Measurements from ENCODE around the gene CACNA2D3.
"Not testable (repeated sequence)": the region's sequence is repeated elsewhere in the genome, so short reads cannot be mapped to it uniquely, and the experiment has no call there.

CACNA2D3 gene

DNA sequence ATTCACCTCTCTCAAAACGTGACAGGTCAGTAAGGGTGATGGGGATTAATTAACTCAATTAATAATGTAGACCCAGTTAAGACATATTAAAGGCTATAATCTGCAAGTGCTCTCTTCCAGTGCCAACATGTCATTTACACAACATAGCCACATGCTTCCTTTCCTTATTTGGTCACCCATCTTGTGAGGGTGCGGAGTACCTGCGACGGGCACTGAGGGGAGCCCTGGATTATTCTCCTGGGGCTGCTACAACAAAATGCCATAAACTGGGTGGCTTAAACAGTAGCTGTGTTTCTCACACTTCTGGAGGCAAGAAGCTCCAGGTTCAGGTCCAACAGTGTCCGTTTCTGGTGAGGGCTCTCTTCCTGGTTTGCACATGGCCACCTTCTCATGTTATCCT lies 962.9 kb downstream of the CACNA2D3 start:
- H3K4me3 ChIP-seq (ENCODE audit: low read depth, low read length), result no peak overlapping the region

DNA sequence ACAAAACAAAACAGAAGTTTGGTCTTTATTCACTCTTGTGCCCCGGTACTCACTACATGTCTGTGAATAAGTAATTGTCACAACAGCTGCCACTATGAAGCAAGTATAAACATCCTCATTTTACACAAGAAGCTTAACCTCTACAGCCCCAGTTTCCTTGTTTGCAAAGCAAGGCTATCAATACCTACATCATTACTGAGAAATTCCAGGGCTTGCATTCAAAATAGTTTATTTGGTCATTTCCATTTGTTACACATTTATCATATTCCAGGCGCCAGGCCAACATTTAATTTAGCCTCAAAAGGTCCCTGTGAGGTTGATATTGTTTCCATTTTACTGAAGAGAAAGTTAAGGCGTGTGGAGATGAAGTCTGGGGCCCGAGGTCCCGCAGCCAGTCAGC lies 966.9 kb downstream of the CACNA2D3 start:
- no peak overlapping the region for H3K4me3 ChIP-seq (ENCODE audit: low read depth, low read length)

DNA sequence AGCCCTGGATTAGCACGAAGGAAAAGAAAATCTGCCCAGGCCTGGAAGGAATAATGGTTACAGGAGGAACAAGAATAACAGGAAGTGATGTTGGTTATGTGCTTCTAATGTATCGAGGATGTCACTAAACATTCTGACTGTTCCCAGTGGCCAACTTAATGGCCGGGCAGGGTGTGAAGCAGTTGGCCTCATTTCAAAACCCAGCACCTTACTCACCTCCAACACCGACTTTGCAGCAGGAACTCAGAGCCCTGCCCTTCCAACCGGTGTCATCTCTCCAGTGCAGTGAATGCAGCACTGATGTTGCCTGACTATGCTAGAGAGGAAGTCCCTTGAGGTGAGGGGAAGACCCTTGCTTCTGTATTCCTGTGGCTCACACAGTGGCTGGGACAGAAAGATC lies 967.9 kb downstream of the CACNA2D3 start:
- no peak overlapping the region for H3K4me3 ChIP-seq (ENCODE audit: low read depth, low read length)

DNA sequence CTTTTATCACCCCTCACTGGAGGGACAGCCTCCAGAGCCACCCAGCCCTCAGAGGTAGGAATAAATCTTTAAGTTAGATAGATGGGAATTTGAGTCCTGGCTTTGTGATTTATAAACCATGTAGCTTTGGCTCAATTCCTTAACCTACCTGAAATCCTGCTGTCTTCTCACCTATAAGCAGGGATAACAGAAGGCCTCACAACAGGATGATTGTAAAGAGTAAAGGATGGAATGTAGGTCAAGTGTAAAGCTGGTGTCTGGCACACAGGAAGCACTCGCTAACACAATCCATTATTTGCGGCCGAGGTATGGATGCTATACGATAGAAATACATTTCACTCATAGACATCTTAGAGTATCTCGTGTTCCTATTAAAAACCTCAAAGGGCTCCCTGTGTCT lies 968.4 kb downstream of the CACNA2D3 start:
- no peak overlapping the region for H3K4me3 ChIP-seq (ENCODE audit: low read depth, low read length)

DNA sequence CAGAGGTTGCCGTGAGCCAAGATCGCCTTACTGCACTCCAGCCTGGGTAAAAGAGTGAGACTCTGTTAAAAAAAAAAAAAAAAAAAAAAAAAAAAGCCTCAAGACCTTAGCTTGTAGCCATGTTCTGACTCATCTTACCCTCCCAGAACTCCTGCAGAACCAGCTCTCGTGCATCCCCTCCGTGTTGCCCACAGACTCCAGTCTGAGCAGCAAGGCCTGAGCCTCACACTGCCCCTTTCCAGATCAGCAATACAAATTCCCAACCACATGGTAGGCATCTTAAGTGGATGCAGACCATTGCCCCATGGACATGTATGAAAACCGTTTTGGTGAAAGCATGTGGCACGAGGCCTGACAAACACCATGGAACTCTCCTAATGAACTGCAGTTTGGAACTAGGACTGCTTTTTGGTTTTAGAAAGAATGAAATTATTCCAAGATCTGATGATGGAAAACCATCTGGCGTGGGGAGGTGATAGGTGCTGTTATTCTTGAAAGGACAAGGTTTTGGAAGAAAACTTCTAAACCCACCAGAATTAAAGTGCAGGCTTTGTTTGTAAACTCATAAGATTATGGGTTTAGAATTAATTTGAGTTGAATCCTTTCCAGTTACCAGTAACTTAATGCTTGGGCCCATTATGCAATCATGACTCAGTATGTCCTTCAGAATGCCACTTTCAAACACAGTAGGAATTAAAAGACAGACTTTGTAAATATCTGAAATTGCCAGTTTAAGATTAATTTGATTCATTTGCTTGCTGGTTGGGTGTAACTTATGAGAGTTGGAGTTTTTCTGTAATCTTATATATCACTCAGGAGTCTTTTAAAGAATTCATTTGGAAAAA lies 969.3 kb downstream of the CACNA2D3 start:
- H3K4me3 ChIP-seq (ENCODE audit: low read depth, low read length), result no peak overlapping the region

DNA sequence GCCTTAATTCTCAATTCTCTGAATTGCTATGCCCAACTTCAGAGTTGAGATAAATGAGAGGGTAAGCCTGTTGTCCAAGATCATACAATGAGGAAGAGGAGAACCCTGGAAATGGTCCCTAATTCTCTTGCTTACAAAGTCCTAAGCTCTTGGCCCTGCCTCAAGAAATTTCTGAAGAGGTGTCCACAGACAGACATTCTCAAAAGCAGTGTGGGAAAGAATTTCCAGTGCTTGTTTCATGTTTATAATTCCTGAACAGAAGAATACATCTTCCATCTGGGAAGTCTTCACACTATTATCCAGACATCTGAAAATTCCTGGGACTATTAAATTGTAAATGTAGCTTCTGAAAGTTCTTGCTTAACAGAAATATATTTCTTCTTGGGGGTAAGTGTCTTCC lies 972.3 kb downstream of the CACNA2D3 start:
- H3K4me3 ChIP-seq (ENCODE audit: low read depth, low read length), result no peak overlapping the region

DNA sequence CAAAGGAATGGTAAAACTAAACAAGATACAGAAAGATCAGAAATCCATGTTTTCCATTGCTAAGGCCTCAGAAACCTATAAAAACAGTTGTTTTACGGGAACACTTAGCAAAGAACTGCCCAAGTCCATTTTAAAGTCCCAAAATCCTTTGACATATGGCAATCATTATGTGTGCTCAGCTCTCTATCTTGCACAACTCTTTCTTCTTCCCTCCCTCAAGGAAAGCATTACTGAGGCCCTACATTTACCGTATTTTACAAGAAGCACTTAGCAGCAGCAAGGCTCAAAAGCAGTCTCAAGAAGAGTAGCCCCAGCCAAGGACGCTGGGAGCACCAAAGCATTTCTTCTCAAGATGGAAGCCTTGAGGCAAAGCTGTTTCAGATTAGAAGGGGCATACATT lies 975.1 kb downstream of the CACNA2D3 start:
- no peak overlapping the region for H3K4me3 ChIP-seq (ENCODE audit: low read depth, low read length)

DNA sequence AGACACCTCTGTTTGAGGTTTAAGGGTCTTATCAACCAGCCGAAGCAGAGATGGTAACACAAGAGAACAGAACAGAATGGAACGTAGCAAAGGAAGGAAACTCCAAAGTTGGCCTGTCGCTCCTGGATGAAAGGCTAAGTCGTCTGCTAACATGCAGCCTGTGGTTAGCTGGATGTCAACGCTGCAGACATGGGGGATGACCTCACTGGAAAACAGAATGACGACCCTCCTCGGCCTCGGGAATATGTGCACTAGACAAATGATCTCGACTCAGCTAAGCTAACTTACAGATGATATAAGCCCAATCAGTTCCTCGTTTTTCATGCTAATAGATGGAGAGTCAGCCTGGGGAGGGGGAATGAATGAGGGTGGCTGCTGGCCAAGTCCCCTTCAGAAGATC lies 983.3 kb downstream of the CACNA2D3 start:
- no peak overlapping the region for H3K4me3 ChIP-seq (ENCODE audit: low read depth, low read length)

DNA sequence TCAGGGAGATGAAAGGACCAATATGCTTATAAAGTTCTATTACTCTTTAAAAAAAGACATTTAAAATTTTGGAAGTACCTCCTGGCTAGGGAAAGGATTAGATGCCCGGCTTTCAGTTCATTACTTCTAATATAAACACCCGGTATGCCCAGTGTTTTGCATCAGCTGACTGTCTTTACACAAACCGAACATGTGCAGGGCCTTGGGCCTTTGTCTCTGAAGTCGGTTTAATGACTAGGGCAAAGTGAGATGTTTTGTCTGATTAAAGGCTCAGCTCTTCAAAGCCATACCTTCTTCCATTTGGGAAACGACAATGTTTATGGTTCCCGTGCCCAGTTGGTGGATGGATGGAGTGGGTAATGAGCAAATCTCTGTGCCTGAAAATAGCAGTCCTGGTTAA lies 984.8 kb downstream of the CACNA2D3 start:
- no peak overlapping the region for H3K4me3 ChIP-seq (ENCODE audit: low read depth, low read length)

DNA sequence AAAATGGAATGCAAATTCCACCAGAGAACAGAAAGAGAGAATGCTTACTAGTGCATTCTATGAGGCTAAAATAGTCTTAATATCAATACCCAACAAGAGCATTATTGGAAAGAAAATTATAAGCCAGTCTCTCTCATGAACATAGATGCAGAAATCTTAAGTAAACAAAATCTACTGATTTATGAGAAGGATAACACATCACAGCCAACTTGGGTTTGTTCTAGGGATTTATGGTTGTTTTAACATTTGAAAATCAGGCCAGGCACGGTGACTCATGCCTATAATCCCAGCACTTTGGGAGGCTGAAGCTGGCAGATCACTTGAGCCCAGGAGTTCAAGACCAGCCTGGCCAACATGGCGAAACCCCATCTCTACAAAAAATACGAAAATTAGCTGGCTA lies 989.6 kb downstream of the CACNA2D3 start:
- not testable (repeated sequence) for H3K4me3 ChIP-seq (ENCODE audit: low read depth, low read length)

DNA sequence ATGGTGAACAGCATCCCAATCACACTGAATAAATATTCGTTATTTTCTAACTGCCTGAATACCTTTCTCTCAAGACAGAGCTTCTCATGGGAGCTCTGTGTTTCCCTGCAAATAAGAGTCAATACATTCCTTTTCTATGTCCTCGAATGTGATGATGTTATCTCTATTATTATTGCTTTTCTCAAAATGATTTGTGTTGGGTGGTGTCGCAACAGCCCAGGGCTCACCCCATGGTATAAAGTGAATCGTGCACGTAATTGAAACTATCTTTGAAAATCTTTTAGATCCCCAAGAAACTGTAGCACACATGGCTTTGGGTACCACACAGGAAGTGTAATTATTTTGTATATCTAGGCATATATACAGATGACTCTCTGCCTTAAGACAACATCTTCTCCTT lies 996.1 kb downstream of the CACNA2D3 start:
- H3K4me3 ChIP-seq (ENCODE audit: low read depth, low read length), result no peak overlapping the region

DNA sequence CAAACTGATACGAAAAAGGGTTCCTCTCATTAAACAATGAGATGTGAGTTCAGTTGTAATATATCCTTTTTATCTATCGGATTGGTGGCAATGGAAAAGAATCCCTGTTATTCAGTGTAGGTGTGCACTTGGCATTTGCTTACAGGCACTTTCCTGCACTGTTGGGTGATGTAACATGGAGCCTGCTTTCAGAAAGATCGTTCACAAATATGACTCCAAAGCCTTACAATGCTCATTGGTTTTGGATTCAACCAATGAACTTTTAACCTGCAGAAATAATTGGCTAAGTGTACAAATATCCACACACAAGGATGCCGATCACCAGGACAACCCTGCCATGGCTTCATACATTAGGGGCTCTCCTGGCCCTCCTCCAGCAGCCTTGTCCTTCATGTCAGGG lies 996.9 kb downstream of the CACNA2D3 start:
- no peak overlapping the region for H3K4me3 ChIP-seq (ENCODE audit: low read depth, low read length)

DNA sequence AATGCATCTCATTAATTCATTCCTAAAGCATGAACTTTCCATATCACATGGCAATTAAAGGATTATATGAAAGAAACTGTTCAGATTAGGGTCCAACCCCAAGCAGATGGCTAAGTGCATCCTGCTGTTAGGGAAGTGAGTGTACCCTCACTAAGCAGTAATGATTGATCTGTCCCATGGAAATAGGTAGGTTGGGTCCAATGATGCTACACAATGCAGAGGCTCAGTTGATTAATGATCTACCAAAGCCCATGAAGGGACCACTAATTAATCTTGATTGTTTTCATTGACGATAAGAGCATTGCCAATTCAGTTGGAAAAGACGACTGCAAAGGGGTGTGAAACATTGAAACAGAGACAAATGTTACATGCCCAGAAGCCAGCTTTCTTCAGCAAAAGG lies 1000.0 kb downstream of the CACNA2D3 start:
- no peak overlapping the region for H3K4me3 ChIP-seq (ENCODE audit: low read depth, low read length)

All from iPS-11a (cell line).